Measurements from ENCODE around the gene FGGY.

FGGY gene

GRCh38 chr1:59788825-59789224 is 491.9 kb downstream of the FGGY start:
- TF ChIP-seq CTCF (IDR thresholded peaks at IDR 0.05; ENCODE audit: borderline replicate concordance, control extremely low read depth, extremely low read depth, insufficient read depth, missing control alignments): no peak
- in situ Hi-C loops (cut with MboI; ENCODE audit: low sequenced_read_pairs, unreplicated experiment): no loop called here
- no peak for DNase-seq (ENCODE audit: low spot score)

- DNase-seq (ENCODE audit: low spot score): no peak
- in situ Hi-C loops (cut with MboI; ENCODE audit: low sequenced_read_pairs, unreplicated experiment): no loop called here
- TF ChIP-seq CTCF (IDR thresholded peaks at IDR 0.05; ENCODE audit: borderline replicate concordance, control extremely low read depth, extremely low read depth, insufficient read depth, missing control alignments): no peak
These were observed 501.7 kb downstream of the FGGY start for GRCh38 chr1:59798600-59798999.

GRCh38 chr1:59803458-59804038 is 506.7 kb downstream of the FGGY start:
- in situ Hi-C loops (cut with MboI; ENCODE audit: low sequenced_read_pairs, unreplicated experiment): no loop called here
- TF ChIP-seq CTCF (IDR thresholded peaks at IDR 0.05; ENCODE audit: borderline replicate concordance, control extremely low read depth, extremely low read depth, insufficient read depth, missing control alignments): no peak
- DNase-seq (ENCODE audit: low spot score): no peak

GRCh38 chr1:59804301-59804700 is 507.4 kb downstream of the FGGY start:
- in situ Hi-C loops (cut with MboI; ENCODE audit: low sequenced_read_pairs, unreplicated experiment): no loop called here
- TF ChIP-seq CTCF (IDR thresholded peaks at IDR 0.05; ENCODE audit: borderline replicate concordance, control extremely low read depth, extremely low read depth, insufficient read depth, missing control alignments): no peak
- no peak for DNase-seq (ENCODE audit: low spot score)

- TF ChIP-seq CTCF (IDR thresholded peaks at IDR 0.05; ENCODE audit: borderline replicate concordance, control extremely low read depth, extremely low read depth, insufficient read depth, missing control alignments): no peak
- in situ Hi-C loops (cut with MboI; ENCODE audit: low sequenced_read_pairs, unreplicated experiment): no loop called here
- no peak for DNase-seq (ENCODE audit: low spot score)
These were observed 508.7 kb downstream of the FGGY start for GRCh38 chr1:59805554-59805953.

All from GM13976 (cell line).